EH (cell line): Measurements from ENCODE around the gene TOLLIP.
"Not testable (repeated sequence)": the region's sequence is repeated elsewhere in the genome, so short reads cannot be mapped to it uniquely, and the experiment has no call there.

Experiments
- DNase-seq: peaks from one replicate; pipeline ENCODE4 v3.0.0-alpha.2; 2015; ENCODE audit warnings: low read depth

The TOLLIP gene

DNA sequence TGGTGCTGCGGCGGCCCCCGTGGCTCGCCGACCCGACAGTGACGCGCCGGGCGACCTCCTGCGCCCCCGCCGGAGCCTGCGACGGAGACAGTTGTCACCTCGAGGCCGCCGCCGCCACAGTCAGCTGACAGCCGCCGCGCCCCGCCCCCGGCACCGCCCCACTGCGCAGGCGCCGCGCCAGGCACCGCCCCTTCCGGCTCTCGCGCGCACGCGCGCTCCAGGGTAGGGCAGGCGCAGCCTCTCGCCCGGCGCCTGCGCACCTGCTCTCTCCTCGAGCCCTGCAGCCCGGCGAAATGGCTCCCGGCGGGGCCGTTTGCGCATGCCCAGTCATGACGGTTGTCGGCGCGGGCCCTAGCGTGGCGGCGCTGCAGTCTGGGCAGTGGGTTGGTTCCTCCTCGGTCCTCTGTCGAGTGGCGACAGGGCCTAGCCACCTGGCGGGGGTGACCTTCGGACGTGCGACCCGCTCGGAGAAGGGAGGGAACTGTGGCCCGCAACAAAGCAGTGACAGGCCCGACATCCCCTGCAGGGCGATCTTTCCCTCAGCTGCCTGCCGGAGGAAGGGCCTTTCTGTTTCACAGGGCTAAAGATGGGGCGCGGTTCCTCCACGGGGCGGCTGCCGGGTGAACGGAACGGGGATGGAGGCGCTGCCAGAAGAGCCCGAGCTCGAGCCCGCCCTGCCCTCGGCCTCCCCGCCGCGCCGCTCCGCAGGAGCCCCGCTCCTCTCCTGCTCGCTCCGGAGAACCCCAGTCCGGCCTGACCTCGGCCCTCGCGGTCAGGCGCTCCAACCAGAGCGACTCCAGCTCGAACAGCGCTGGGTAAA lies at the start of gene TOLLIP:
TSS of gene TOLLIP (minus strand) at position 135 of the 820 bp plus-strand sequence. CDS start at position 1, 134 bp downstream.
- DNase-seq: peak; percentile 93

DNA sequence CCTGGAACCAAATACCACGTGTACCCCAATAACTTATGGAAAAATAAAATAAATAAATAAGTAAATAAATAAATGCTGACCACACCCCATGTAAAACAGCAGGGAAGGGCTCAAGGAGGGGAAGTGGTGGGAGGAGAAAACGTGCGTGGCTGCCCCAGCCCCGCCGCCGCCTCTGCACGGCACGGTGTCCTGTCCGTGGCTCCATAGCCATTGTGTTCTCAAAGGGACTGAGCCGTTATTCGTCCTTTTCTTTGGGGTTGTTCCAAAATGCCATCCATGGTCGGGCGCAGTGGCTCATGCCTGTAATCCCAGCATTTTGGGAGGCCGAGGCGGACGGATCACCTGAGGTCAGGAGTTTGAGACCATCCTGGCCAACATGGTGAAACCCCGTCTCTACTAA lies 49.5 kb upstream of the TOLLIP start:
- DNase-seq: not testable (repeated sequence)

DNA sequence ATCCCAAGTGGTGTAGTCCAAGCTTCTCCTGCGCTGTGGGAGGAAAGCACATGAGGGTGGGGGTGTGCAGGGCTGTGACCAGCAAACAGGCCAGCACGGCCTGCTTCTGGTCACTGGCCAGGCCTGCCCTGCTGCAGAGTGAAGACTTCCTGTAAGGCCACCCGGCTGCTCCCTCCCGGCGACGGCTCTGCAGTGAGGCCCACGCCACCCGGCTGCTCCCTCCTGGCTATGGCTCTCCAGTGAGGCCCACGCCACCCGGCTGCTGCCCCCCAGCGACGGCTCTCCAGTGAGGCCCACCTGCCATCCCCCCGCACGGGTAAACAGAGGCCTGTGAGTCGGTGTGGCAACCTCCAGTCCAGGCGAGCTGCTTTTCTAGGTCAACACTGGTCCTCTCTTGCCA lies 48.9 kb upstream of the TOLLIP start:
- no peak for DNase-seq

DNA sequence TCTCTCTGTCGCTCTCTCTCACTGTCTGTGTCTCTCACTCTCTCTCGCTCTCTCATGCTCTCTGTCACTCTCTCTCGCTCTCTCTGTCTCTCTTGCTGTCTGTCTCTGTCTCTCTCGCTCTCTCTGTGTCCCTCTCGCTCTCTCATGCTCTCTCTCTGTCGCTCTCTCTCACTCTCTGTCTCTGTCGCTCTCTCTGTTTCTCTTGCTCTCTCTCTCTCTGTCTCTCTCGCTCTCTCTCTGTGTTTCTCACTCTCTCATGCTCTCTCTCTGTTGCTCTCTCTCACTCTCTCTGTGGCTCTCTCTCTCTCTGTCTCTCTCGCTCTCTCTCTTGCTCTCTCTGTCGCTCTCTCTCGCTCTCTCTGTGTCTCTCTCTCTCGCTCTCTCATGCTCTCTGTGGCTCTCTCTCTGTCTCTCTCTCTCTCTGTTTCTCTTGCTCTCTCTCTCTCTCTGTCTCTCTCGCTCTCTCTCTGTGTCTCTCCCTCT lies 47.1 kb upstream of the TOLLIP start:
- no peak for DNase-seq

DNA sequence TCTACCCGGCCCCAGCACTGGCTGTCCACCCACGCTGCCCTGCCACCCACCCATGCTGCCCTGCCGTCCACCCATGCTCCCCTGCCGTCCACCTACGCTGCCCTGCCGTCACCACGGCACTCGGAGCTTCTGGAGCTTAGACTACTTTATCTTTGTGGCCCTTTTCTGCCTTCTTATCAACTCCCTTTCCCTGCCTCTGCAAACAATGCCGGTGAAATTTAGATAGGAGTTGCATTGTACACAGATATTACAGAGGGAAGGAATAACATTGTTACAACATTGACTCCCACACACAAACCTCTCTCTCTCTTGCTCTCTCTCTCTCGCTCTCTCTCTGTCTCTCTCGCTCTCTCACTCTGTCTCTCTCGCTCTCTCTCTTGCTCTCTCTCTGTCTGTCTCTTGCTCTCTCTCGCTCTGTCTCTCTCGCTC lies 46.6 kb upstream of the TOLLIP start:
- DNase-seq: no peak

DNA sequence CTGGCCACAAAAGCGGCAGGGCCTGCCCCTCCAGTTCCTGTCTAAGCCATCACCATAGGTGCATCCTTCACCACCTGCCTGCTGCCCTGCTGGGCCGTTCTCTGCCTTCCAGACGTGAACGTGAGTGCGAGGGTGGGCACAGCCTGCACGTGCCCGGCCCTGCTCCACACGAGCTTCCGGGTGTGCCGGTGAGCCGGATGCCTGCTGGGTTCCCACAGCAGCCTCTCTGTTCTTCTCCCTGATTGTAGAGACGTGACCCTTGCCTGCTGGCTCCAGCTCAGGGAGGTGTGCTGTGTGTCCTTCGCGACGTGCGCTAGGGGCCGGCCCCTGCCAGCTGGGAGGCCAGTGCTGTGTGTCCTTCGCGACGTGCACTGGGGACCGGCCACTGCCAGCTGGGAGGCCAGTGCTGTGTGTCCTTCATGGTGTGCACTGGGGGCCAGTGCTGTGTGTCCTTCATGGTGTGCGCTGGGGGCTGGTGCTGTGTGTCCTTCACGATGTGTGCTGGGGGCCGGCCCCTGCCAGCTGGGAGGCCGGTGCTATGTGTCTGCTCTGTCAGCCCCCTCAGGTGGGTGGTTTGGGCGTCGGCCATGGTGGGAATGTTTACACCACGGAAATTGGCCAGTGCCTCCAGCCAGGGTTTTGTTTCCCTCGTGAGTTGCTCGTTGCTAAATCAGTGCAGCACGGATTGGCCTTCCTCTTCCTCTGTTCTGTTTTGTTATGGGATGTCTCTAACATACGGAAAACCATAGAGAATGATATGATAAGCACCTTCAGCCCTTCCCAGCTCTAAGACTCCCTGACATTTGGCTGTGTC lies 44.9 kb upstream of the TOLLIP start:
- DNase-seq: no peak

DNA sequence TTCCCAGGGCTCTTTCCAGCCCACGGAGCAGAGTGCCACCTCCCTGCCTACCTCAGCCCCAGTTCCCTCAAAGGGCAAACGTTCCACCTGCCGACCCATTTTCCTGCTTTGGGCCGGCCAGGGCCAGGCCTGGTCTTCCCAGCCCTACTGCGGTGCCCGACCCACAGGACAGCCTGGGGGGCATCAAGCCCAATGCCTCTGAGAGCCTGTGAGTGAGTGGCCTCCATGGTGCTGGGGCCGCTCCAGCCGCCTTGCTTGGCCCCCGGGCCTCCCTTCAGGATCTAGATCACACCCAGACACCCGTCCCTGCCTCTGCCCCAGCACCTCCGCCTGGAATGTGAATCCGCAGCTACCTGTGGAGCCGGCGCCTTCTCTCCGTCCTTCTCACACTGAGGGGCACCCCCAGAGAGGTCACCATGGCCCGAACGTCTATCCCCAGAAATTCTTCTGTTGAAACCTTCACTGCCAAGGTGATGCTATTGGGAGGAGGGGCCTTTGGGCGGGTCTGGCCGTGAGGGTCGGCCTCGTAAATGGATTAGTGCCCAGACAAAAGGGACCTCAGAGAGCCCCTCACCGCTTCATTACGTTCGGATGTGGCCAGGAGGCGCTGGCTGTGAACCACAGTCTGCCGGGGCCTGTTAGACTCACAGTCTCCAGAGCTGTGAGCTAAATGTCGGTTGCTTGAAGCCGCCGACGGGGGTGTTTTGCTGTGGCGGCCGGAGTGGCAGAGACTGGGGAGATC lies 44.1 kb upstream of the TOLLIP start:
- DNase-seq: no peak

DNA sequence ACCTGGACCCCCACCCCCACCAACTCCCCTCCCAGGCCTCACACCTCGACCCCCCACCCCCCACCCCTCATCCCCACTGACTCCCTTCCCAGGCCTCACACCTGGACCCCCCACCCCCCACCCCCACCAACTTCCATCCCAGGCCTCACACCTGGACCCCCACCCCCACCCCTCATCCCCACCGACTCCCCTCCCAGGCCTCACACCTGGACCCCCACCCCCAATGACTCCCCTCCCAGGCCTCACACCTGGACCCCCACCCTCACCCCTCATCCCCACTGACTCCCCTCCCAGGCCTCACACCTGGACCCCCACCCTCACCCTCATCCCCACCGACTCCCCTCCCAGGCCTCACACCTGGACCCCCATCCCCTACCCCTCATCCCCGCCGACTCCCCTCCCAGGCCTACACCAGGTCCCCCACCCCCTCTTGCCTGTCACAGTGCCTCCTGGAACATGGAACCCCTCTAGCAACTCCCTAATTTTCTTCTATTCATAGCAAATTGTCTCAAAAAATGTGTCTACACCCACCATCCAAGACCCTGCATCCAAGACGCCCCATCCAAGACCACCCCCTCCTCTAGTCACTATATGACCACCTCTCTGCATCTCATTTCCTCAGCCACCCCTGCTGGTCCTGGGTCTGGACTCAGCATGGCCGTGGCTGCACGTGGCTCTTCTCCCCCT lies 43.4 kb upstream of the TOLLIP start:
- no peak for DNase-seq

DNA sequence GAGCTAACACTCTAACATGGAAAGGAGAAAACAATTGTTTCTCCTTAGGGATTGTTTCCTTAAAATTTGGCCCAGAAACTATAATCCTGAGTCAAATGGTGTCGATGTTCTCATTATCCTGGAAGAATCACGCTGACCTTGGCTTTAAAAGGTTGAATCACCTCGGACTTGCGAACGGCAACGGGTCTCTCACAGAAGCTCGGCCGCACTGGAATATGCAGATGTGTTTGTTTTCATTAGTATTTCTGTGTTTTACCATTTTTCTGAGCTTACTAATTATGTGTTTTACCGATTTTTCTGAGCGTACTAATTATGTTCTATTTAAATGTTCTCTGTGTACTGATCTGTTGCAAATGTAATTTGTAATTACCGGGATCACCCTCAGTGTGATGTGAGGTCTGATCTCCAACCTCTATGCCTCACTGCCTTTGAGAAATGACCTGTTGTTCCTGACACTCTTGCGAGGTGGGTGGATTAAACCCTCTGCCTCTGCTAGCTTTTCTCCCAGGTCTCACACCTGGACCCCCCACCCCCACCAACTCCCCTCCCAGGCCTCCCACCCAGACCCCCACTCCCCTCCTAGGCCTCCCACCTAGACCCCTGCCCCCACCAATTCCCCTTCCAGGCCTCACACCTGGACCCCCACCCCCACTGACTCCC lies 42.0 kb upstream of the TOLLIP start:
- no peak for DNase-seq

DNA sequence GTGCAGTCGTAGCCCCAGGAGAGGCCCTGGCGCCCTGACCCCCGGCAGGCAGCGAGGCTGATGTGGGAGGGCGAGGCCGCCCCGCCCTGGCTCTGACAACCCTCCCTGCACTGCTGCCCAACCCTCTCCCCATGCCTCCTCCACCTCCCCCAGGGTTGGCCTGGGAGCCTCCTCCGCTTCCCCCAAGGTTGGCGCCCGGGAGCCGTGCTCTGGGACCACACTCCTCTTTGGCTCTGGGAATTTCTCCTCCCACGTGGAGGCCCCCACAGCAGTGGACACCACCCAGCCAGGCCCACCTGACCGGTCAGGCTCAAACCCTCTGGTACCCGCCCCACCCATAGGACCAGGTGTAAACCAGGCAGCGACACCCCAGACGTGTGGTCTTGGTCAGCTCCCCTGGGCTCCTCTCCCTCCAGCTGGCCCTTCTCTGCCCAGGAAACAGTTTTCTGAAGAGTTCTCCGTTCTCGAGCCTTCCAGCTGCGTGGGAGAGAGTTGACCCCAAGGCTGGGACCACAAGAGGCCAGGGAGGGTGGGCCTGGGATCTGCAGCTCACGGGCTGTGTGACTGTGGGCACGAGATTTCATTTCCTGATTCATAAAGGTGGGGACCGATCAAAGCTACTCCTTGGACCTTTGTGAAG lies 40.8 kb upstream of the TOLLIP start:
- DNase-seq: no peak

DNA sequence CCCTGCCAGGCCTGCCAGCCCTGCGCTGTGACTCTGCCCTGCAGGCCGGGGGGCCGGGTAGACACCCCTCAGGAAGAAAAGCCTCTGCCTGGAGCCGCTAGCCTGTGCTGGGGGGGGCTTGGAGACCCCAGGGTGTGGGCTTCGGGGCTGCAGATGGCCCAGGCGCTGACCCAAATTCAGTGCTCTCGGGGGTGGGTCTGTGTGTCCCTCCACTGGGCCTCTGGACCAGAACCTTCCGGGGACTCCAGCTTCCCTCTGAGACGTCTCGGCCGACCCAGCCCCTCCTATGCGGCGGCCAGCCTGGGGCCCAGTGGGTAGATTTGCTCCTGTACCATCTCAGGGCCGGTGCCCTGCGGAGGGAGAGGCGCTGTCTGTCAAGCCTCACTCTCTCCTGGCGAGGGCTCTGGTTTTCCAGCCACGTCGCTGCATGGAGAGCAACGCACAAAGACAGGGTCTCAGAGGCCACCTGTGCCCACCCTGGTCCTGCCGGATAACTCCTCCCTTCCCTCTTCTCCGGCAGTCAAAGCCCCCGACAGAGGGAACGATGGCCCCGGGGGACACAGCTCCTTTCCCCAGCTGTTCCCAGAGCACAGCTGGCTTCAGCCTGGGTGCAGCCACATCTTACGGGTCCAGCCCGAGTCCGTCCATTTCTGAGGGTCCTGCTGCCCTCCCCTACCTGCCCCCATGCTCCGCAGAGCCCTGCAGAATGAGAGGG lies 40.1 kb upstream of the TOLLIP start:
- DNase-seq: no peak

DNA sequence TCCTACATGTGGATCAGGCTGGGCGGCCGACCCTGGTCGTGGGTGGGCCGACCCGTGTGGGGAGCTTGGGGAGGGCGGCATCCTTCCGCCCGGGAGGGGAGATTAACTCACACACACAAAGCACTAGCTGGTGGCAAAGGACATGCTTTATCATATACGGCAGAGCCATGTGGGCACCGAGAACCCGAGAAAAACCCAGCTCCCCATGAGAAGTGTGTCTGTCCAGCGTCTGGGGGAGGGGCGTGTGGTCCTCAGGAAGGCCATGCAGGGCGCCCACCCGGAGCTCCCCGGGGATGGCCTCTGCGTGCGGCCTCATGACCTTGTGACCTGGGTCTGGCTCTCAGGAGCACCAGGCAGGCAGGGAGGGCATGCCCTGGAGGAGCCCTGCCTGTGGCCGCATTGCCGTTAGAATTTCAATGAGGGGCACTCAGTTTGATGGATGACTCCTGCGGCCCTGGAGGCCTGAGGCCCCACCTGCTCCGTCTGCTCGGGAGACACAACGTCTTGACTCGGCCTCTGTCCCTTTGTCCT lies 39.4 kb upstream of the TOLLIP start:
- no peak for DNase-seq

DNA sequence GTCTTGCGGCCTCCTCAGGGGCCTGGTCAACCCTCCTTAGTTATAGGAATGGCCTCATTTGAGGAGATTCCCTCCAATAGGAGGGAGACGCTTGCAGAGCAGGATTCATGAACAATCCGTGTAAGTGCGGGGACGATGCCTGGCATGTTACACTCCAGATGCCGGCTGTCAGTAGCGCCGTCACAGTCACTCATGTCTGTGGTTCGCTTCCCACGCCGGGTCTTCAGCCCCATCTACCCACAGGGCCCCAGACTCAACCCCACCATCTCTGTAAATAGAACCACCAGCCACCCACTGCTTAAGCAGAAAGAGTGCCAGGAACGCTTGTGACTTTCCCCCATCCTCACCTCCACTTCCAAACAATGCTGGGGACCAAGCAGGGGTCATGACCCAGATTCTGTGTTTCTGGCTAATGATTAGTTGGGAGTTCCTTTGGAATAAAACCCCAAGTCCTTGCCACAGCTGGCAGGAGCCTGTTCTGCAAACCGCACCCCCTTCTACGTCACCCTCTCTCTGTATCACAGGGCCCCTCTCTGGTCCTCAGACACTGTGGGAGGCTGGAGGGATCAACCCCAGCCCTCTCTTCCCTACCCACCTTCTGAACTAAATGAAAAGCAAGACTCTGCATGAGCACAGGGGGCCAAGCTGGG lies 38.8 kb upstream of the TOLLIP start:
- no peak for DNase-seq

DNA sequence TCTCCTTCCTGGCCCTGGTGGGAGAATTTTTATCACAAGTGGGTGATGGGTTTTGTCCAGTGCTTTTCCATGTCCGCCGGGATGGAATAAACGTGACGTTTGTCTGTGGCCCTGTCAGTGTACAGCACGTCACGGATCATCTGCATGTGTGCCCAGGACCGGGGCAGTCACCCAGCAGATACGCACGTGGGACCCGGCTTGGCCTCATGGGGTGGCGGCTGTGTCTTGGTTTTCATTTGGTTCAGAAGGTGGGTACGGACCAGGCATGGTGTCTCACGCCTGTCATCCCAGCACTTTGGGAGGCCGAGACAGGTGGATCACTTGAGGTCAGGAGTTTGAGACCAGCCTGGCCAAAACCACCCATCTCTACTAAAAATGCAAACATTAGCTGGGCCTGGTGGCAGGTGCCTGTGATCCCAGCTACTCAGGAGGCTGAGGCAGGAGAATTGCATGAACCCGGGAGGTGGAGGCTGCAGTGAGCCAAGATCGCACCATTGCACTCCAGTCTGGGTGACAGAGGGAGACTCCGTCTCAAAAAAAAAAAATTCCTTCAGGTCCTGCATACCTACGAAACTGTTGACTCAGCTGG lies 38.1 kb upstream of the TOLLIP start:
- DNase-seq: not testable (repeated sequence)

DNA sequence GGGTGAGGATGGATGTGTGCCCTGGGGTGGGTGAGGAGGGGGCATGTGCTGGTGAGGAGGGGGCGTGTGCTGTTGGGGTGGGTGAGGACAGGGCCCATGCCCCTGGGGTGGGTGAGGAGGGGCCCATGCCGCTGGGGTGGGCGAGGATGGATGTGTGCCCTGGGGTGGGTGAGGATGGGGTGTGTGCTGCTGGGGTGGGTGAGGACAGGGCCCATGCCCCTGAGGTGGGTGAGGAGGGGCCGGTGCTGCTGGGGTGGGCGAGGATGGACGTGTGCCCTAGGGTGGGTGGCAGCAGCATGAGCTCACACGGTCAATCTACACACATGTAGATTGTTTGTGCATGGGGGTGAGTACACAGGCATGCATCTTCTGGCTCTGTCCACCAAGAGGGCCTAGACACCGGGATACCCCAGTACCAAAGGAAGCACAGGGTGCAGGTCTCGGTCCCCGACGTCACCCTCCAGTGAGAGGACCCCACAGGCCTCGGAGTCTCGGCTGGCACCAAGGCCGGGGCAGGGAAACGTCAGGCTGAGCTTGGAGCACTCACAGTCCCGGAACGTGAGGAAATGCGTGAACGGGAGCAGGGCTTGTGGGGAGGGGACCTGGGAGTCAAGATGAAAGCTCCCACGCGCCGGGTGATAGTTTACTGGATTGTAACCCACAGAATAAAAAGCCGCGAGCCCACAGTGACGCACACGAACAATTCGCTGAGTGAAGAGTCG lies 37.4 kb upstream of the TOLLIP start:
- no peak for DNase-seq

DNA sequence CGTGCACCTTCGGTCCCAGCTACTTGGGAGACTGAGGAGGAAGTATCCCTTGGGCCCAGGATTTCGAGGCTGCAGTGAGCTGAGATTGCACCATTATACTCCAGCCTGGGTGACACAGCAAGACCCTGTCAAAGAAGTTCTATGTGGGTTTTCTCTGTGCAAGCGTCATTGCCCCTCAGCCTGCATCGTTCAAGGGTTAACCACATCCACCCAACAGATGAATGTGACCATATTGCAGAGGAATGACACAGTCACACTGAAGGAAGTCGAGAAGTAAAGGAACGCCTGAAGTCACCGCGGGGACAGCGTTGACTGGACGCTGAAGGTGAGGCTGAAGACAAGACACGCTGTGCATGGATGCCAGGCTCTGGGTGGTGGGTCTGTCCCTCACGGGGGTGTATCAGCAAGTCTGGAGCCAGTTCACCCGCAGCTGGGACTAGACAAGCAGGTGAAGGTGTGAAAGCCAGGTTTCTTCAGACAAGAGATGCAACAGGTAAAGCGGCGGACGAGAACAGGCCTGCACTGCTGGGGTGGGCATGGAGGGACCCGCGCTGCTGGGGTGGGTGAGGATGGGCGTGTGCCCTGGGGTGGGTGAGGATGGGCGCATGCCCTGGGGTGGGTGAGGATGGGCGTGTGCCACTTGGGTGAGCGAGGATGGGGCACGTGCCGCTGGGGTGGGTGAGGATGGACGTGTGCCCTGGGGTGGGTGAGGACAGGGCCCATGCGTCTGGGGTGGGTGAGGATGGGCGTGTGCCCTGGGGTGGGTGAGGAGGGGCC lies 36.5 kb upstream of the TOLLIP start:
- DNase-seq: no peak

DNA sequence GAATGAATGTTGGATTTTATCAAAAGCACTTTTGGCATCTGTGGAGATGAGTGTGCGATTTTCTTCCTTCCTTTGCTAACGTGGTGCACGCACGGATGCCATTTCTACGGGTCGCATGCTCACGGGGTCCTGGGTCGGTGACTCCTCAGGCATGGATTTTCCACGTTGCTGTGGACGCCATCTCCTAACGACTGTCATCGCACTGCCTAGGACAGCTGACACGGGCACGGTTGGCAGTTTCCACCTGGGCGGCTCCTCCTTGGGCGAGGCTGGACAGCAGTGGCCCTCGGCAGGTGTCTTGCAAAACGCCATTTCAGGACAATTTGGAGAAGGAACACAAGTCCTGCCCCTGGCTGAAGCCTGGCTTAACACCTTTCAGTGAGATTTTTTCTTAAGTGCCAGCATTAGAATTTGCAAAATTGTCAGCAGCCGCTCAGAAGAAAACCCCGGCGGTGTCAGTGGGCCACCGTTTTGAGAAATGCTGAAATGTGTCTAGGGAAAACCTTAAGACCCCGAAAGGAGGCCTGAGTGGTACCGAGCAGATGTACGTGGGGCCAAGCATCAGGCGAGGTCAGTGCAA lies 34.7 kb upstream of the TOLLIP start:
- no peak for DNase-seq
